ENCODE data around the gene MTA3.

- no peak for TF ChIP-seq CTCF (conservative IDR thresholded peaks at IDR 0.05; ENCODE audit: low read length)
- TF ChIP-seq EZH2phosphoT487 (IDR thresholded peaks at IDR 0.05; ENCODE audit: borderline replicate concordance): no peak
Observed at GRCh38 chr2:42607101-42607637, 38.7 kb downstream of the MTA3 start.

All from Loucy (cell line).